C4-2B (cell line): ENCODE results near the gene EBI3.

Experiments
- ZFX ChIP-seq: fragments of 450-650 bp; IDR thresholded peaks from 2 replicates; pipeline ENCODE4 v1.6.1; 2017
- TF ChIP-seq, protein P1 (sequence below): fragments of 450-650 bp; conservative IDR thresholded peaks from 2 replicates; pipeline ENCODE4 v1.5.1; 2017; ENCODE audit warnings: mild to moderate bottlenecking

DNA sequence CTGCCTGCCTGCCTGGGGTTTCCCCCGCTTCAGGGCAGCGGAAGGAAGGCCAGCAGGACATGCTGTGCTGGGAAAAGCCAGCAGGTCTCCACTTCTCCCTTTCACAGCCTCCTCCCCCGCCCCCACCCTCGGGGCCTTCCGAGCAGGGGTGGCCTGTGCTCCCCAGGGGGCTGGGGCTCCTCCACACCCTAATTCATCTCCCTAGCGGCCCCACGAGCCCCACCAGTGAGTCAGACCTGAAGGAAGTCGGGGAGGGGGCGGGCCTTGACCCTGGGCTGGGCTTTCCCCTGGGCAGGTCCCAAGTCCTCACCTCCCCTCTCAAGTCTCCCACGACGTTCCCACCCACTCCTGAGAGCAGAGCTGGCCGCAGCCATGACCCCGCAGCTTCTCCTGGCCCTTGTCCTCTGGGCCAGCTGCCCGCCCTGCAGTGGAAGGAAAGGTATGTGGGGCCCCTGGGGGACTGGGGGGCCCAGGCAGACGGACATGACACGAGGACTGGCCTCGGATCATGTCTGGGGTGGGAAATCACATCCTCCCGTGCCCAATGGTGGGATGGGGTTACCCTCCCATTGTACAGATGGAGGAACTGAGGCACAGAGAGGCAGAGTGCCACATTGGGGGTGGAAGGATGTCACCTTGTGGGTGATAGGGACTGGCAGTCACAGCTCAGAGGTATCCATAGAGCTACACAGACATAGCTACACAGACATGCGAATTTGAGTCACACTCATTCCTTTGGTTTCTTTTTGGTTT, at the start of gene EBI3:
- TF ChIP-seq, protein P1, sequence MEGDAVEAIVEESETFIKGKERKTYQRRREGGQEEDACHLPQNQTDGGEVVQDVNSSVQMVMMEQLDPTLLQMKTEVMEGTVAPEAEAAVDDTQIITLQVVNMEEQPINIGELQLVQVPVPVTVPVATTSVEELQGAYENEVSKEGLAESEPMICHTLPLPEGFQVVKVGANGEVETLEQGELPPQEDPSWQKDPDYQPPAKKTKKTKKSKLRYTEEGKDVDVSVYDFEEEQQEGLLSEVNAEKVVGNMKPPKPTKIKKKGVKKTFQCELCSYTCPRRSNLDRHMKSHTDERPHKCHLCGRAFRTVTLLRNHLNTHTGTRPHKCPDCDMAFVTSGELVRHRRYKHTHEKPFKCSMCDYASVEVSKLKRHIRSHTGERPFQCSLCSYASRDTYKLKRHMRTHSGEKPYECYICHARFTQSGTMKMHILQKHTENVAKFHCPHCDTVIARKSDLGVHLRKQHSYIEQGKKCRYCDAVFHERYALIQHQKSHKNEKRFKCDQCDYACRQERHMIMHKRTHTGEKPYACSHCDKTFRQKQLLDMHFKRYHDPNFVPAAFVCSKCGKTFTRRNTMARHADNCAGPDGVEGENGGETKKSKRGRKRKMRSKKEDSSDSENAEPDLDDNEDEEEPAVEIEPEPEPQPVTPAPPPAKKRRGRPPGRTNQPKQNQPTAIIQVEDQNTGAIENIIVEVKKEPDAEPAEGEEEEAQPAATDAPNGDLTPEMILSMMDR, result no peak
- no peak for TF ChIP-seq ZFX
